SK-N-MC (cell line): ENCODE data around the gene HYAL1.

Experiments used
- EZH2 ChIP-seq: fragments of 200-600 bp; sonication (generic); IDR thresholded peaks from one replicate; pipeline ENCODE4 v1.6.1; 2017; ENCODE audit warnings: antibody characterized with exemption
- FOXP2 ChIP-seq: optimal IDR thresholded peaks from 2 replicates; pipeline ENCODE3; 2011; ENCODE audit warnings: mild to moderate bottlenecking, moderate library complexity; ENCODE audit not compliant: insufficient read depth; ENCODE audit errors: extremely low read length, control extremely low read depth
- POLR2AphosphoS5 ChIP-seq: IDR thresholded peaks from 2 replicates; pipeline ENCODE4 v1.6.1; 2012; ENCODE audit warnings: mild to moderate bottlenecking, low read depth, low read length, borderline replicate concordance

- TF ChIP-seq POLR2AphosphoS5 (no peak), EZH2 (no peak), FOXP2 (no peak)
Measured at GRCh38 chr3:50271314-50271936, 31.9 kb downstream of the HYAL1 start.
